Vagina (tissue), 2 donors: Measurements from ENCODE around the gene VWA3A.

Source experiments
- CTCF ChIP-seq, 3 experiments: fragments of 450-650 bp in 2 of 3; fragments of 200-600 bp in 1 of 3; sonication (generic) in 1 of 3; IDR thresholded peaks; one replicate each; pipeline ENCODE4 v1.5.1; 2017 to 2019; ENCODE audit warnings: antibody characterized with exemption in 3 of 3, mild to moderate bottlenecking in 2 of 3, moderate library complexity in 2 of 3
- POLR2AphosphoS5 ChIP-seq, 2 donors: sonication (generic); formaldehyde crosslinking; IDR thresholded peaks; one replicate each; pipeline ENCODE4 v1.9.0; 2017; ENCODE audit warnings: antibody characterized with exemption in 2 of 2, mild to moderate bottlenecking in 2 of 2, low read depth in 1 of 2; ENCODE audit not compliant: insufficient read depth in 1 of 2

- TF ChIP-seq CTCF (IDR thresholded peaks at IDR 0.05): no peak
- peak; percentile 55 to 85 for TF ChIP-seq POLR2AphosphoS5 (IDR thresholded peaks at IDR 0.05; ENCODE audit: insufficient read depth in 1 of 2, low read depth in 1 of 2)
These were observed 97.9 kb downstream of the VWA3A start for GRCh38 chr16:22190081-22190775.
